Activated effector memory CD4-positive, alpha-beta T cell treated with Interleukin-2 at 50 U/mL for 16 hours (primary cell): ENCODE measurements around the gene ATP6V1F.

Experiments
- DNase-seq: peaks from one replicate; pipeline ENCODE4 v3.0.0-alpha.2; 2020

The ATP6V1F gene

GRCh38 chr7:128884561-128885369, 22.1 kb downstream of the ATP6V1F start:
- DNase-seq: no peak

GRCh38 chr7:128885370-128886187, 22.9 kb downstream of the ATP6V1F start:
- DNase-seq: no peak

- no peak for DNase-seq
These were observed 23.9 kb downstream of the ATP6V1F start for GRCh38 chr7:128886391-128887168.

GRCh38 chr7:128887169-128888038, 24.7 kb downstream of the ATP6V1F start:
- no peak for DNase-seq

GRCh38 chr7:128888039-128888755, 25.5 kb downstream of the ATP6V1F start:
- DNase-seq: no peak

- DNase-seq: no peak
These were observed 26.1 kb downstream of the ATP6V1F start for GRCh38 chr7:128888756-128889095.

- DNase-seq: no peak
These were observed 26.5 kb downstream of the ATP6V1F start for GRCh38 chr7:128889121-128889520.

GRCh38 chr7:128890306-128891109, 27.9 kb downstream of the ATP6V1F start:
- DNase-seq: no peak

- no peak for DNase-seq
These were observed 28.7 kb downstream of the ATP6V1F start for GRCh38 chr7:128891110-128891941.

GRCh38 chr7:128891942-128892269, 29.2 kb downstream of the ATP6V1F start:
- DNase-seq: no peak

- DNase-seq: no peak
These were observed 30.0 kb downstream of the ATP6V1F start for GRCh38 chr7:128892521-128893250.

- no peak for DNase-seq
These were observed 30.8 kb downstream of the ATP6V1F start for GRCh38 chr7:128893251-128894100.

GRCh38 chr7:128894101-128894440, 31.4 kb downstream of the ATP6V1F start:
- DNase-seq: no peak

- no peak for DNase-seq
These were observed 32.7 kb downstream of the ATP6V1F start for GRCh38 chr7:128895320-128895719.

- DNase-seq: no peak
These were observed 36.7 kb downstream of the ATP6V1F start for GRCh38 chr7:128899392-128899791.

GRCh38 chr7:128900237-128900636, 37.6 kb downstream of the ATP6V1F start:
- no peak for DNase-seq

- no peak for DNase-seq
These were observed 40.3 kb downstream of the ATP6V1F start for GRCh38 chr7:128902761-128903585.
